ENCODE measurements around the gene WSCD2.

WSCD2 gene

GRCh38 chr12:108106599-108106998 lies 22.5 kb upstream of the WSCD2 start:
- no peaks in the 10 kb centered on the region for H3K36me3 ChIP-seq (replicated peaks; ENCODE audit: insufficient read depth, low read length)
- H3K27me3 ChIP-seq (replicated peaks; ENCODE audit: insufficient read depth, low read length): no peaks in the 10 kb centered on the region
- no peak overlapping the region for H3K27ac ChIP-seq (ENCODE audit: low read length)
- no peaks in the 10 kb centered on the region for H4K20me1 ChIP-seq (ENCODE audit: insufficient read depth, low read length)
- TF ChIP-seq, protein P1, sequence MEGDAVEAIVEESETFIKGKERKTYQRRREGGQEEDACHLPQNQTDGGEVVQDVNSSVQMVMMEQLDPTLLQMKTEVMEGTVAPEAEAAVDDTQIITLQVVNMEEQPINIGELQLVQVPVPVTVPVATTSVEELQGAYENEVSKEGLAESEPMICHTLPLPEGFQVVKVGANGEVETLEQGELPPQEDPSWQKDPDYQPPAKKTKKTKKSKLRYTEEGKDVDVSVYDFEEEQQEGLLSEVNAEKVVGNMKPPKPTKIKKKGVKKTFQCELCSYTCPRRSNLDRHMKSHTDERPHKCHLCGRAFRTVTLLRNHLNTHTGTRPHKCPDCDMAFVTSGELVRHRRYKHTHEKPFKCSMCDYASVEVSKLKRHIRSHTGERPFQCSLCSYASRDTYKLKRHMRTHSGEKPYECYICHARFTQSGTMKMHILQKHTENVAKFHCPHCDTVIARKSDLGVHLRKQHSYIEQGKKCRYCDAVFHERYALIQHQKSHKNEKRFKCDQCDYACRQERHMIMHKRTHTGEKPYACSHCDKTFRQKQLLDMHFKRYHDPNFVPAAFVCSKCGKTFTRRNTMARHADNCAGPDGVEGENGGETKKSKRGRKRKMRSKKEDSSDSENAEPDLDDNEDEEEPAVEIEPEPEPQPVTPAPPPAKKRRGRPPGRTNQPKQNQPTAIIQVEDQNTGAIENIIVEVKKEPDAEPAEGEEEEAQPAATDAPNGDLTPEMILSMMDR (IDR thresholded peaks at IDR 0.05; ENCODE audit: low read length): no peak
- TF ChIP-seq EZH2 (optimal IDR thresholded peaks at IDR 0.05; ENCODE audit: low read depth, low read length) (no peak), EZH2phosphoT487 (IDR thresholded peaks at IDR 0.05; ENCODE audit: low read length) (no peak)
- H3K9me3 ChIP-seq (replicated peaks; ENCODE audit: insufficient read depth, low read length): no peaks in the 10 kb centered on the region
- no peaks in the 10 kb centered on the region for H3K4me1 ChIP-seq (ENCODE audit: low read length)
- H3K4me2 ChIP-seq (ENCODE audit: low read depth, low read length): no peak overlapping the region
- no peak overlapping the region for H2AFZ ChIP-seq (ENCODE audit: low read length)
- no peak overlapping the region for H3K9ac ChIP-seq (ENCODE audit: low read length)
- H3K4me3 ChIP-seq (ENCODE audit: low read length): no peak overlapping the region
- no peaks in the 10 kb centered on the region for H3K79me2 ChIP-seq (ENCODE audit: low read length)
- no peaks in the 10 kb centered on the region for H3K9me2 ChIP-seq (replicated peaks; ENCODE audit: insufficient read depth, low read length)
- no peaks in the 10 kb centered on the region for H3F3A ChIP-seq (ENCODE audit: insufficient read depth, low read length)
- DNase-seq: no peak

DNA sequence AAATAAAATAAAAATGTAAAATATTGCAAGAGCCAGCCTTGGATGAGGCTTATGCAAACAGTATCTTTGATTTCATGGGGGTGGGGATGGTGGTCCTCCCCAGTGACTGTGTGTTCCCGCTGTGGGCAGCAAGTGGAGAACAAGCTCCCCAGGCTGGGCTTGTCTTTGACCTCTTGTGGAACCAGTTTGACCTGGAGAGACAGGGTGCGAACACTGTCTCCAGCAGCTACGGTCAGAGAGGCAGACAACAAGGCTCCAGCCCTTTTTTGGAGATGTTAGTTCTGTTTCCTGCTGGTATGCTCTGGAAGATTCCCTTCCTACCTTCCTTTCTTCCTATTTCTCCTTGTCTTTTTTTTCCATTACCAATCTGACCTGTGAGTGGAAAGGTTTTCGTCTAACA lies 21.8 kb upstream of the WSCD2 start:
- Histone ChIP-seq H3K9me2 (replicated peaks; ENCODE audit: insufficient read depth, low read length) (no peaks in the 10 kb centered on the region), H3K9me3 (replicated peaks; ENCODE audit: insufficient read depth, low read length) (no peaks in the 10 kb centered on the region), H3K4me2 (ENCODE audit: low read depth, low read length) (no peak overlapping the region), H4K20me1 (ENCODE audit: insufficient read depth, low read length) (no peaks in the 10 kb centered on the region), H3K4me3 (ENCODE audit: low read length) (no peak overlapping the region), H3K4me1 (ENCODE audit: low read length) (no peaks in the 10 kb centered on the region), H3K79me2 (ENCODE audit: low read length) (no peaks in the 10 kb centered on the region), H3F3A (ENCODE audit: insufficient read depth, low read length) (no peaks in the 10 kb centered on the region), H3K36me3 (replicated peaks; ENCODE audit: insufficient read depth, low read length) (no peaks in the 10 kb centered on the region), H3K9ac (ENCODE audit: low read length) (no peak overlapping the region), H2AFZ (ENCODE audit: low read length) (no peak overlapping the region), H3K27ac (ENCODE audit: low read length) (no peak overlapping the region), H3K27me3 (replicated peaks; ENCODE audit: insufficient read depth, low read length) (no peaks in the 10 kb centered on the region)
- no peak for TF ChIP-seq EZH2phosphoT487 (IDR thresholded peaks at IDR 0.05; ENCODE audit: low read length)
- TF ChIP-seq EZH2 (optimal IDR thresholded peaks at IDR 0.05; ENCODE audit: low read depth, low read length): no peak
- TF ChIP-seq, protein P1 (IDR thresholded peaks at IDR 0.05; ENCODE audit: low read length): no peak
- no peak for DNase-seq

- Histone ChIP-seq H3K4me2 (ENCODE audit: low read depth, low read length) (no peak overlapping the region), H3K4me3 (ENCODE audit: low read length) (no peak overlapping the region)
- TF ChIP-seq EZH2phosphoT487 (IDR thresholded peaks at IDR 0.05; ENCODE audit: low read length) (no peak), EZH2 (optimal IDR thresholded peaks at IDR 0.05; ENCODE audit: low read depth, low read length) (no peak)
- TF ChIP-seq, protein P1 (IDR thresholded peaks at IDR 0.05; ENCODE audit: low read length): no peak
These were observed 19.6 kb upstream of the WSCD2 start for GRCh38 chr12:108109504-108109903.

More at GRCh38 chr12:108109504-108109903, 19.6 kb upstream of the WSCD2 start:
- Histone ChIP-seq H4K20me1 (ENCODE audit: insufficient read depth, low read length) (no peaks in the 10 kb centered on the region), H2AFZ (ENCODE audit: low read length) (no peak overlapping the region), H3K36me3 (replicated peaks; ENCODE audit: insufficient read depth, low read length) (no peaks in the 10 kb centered on the region), H3K4me1 (ENCODE audit: low read length) (no peaks in the 10 kb centered on the region), H3K27ac (ENCODE audit: low read length) (no peak overlapping the region), H3K9me2 (replicated peaks; ENCODE audit: insufficient read depth, low read length) (no peaks in the 10 kb centered on the region), H3K9ac (ENCODE audit: low read length) (no peak overlapping the region), H3K79me2 (ENCODE audit: low read length) (no peaks in the 10 kb centered on the region), H3K9me3 (replicated peaks; ENCODE audit: insufficient read depth, low read length) (no peaks in the 10 kb centered on the region), H3K27me3 (replicated peaks; ENCODE audit: insufficient read depth, low read length) (no peaks in the 10 kb centered on the region), H3F3A (ENCODE audit: insufficient read depth, low read length) (no peaks in the 10 kb centered on the region)
- DNase-seq: no peak
